Prostate gland (tissue), 2 donors: ENCODE results near the gene DNAJC11.

ENCODE experiments used
- POLR2A ChIP-seq: fragments of 450-650 bp; IDR thresholded peaks from one replicate; pipeline ENCODE4 v1.6.1; 2016; ENCODE audit warnings: antibody characterized with exemption, mild to moderate bottlenecking
- POLR2AphosphoS5 ChIP-seq: sonication (generic); formaldehyde crosslinking; IDR thresholded peaks from one replicate; pipeline ENCODE4 v1.6.1; 2017; ENCODE audit warnings: antibody characterized with exemption
- TF ChIP-seq, protein P1 (sequence below), 4 experiments: fragments of 200-600 bp in 2 of 4; fragments of 450-650 bp in 2 of 4; sonication (generic) in 2 of 4; IDR thresholded peaks; 1 replicate in 3 of 4; 2 replicates in 1 of 4; pipeline ENCODE4 v1.5.1; 2016 to 2019; ENCODE audit warnings: antibody characterized with exemption in 4 of 4, mild to moderate bottlenecking in 2 of 4, moderate library complexity in 2 of 4

DNA sequence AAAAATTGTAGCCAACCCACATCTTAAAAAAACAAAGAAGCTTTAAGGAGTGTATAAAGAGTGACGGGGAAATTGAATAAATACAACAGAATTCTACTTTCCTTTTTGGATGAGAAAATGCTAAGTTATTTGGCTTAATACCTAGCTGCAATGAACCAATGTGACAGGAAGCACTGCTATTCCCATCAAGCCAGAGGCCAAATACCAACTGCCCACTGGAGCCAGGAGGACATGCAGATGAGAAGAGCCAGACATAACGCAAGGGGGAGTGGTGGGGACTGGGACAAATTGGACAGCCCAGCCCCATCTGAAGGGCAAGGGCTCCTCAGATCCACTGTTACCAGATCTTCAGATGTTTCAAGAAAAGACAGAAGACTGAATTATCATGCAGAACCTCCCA is 25.7 kb downstream of the DNAJC11 start:
- TF ChIP-seq, protein P1, sequence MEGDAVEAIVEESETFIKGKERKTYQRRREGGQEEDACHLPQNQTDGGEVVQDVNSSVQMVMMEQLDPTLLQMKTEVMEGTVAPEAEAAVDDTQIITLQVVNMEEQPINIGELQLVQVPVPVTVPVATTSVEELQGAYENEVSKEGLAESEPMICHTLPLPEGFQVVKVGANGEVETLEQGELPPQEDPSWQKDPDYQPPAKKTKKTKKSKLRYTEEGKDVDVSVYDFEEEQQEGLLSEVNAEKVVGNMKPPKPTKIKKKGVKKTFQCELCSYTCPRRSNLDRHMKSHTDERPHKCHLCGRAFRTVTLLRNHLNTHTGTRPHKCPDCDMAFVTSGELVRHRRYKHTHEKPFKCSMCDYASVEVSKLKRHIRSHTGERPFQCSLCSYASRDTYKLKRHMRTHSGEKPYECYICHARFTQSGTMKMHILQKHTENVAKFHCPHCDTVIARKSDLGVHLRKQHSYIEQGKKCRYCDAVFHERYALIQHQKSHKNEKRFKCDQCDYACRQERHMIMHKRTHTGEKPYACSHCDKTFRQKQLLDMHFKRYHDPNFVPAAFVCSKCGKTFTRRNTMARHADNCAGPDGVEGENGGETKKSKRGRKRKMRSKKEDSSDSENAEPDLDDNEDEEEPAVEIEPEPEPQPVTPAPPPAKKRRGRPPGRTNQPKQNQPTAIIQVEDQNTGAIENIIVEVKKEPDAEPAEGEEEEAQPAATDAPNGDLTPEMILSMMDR (IDR thresholded peaks at IDR 0.05) = no peak
- no peak for TF ChIP-seq POLR2A
- no peak for TF ChIP-seq POLR2AphosphoS5
